Tibial nerve (tissue), 4 donors: ENCODE data around the gene NOCT. TPM values are rescaled to one million over a fixed set of nuclear protein-coding genes. Genes with fewer than 3 reads are reported as not detected.

Source experiments
- DNase-seq, 2 donors: peaks; one replicate each; pipeline ENCODE4 v3.0.0-alpha.2; 2019; ENCODE audit warnings: low spot score in 2 of 2
- H3K27ac ChIP-seq, 4 donors: fragments of 200-600 bp; sonication (generic) in 3 of 4; one replicate each; pipeline ENCODE4 v1.5.1; 2017 to 2019; ENCODE audit warnings: mild to moderate bottlenecking in 1 of 4
- H3K27me3 ChIP-seq, 2 donors: fragments of 200-600 bp; sonication (generic) in 1 of 2; one replicate each; pipeline versions ENCODE4 v1.5.1 to v1.6.0; 2017 to 2019
- H3K36me3 ChIP-seq, 3 donors: fragments of 200-600 bp; sonication (generic); one replicate each; pipeline ENCODE4 v1.5.1; 2018 to 2019
- H3K4me1 ChIP-seq, 4 donors: fragments of 200-600 bp; sonication (generic) in 3 of 4; one replicate each; pipeline ENCODE4 v1.5.1; 2017 to 2019
- H3K4me3 ChIP-seq, 4 donors: fragments of 200-600 bp; sonication (generic) in 3 of 4; one replicate each; pipeline ENCODE4 v1.5.1; 2017 to 2019; ENCODE audit warnings: mild to moderate bottlenecking in 1 of 4, moderate library complexity in 1 of 4
- H3K9me3 ChIP-seq, 4 donors: fragments of 200-600 bp; sonication (generic) in 3 of 4; one replicate each; pipeline ENCODE4 v1.5.1; 2017 to 2019
- CTCF ChIP-seq, 5 experiments: fragments of 200-600 bp in 3 of 5; fragments of 450-650 bp in 2 of 5; sonication (generic) in 3 of 5; IDR thresholded peaks; one replicate each; pipeline ENCODE4 v1.5.1; 2016 to 2019; ENCODE audit warnings: antibody characterized with exemption in 5 of 5, mild to moderate bottlenecking in 3 of 5, moderate library complexity in 2 of 5
- EP300 ChIP-seq, 2 donors: sonication (generic); formaldehyde crosslinking; IDR thresholded peaks; one replicate each; pipeline ENCODE4 v1.6.1; 2017; ENCODE audit warnings: antibody characterized with exemption in 2 of 2, mild to moderate bottlenecking in 1 of 2
- POLR2A ChIP-seq, 2 donors: fragments of 450-650 bp; IDR thresholded peaks; one replicate each; pipeline ENCODE4 v1.6.1; 2017; ENCODE audit warnings: antibody characterized with exemption in 2 of 2, mild to moderate bottlenecking in 2 of 2, moderate library complexity in 2 of 2
- WGBS, 2 donors: methylation state at CpG; one replicate each; pipeline ENCODE4 v1.1.5; 2018; 5-methylcytosine and 5-hydroxymethylcytosine counted together
- total RNA-seq, 4 donors: library from RNA; depleted of rRNA; stranded (reverse); fragments of >200 nt; gene quantifications; one replicate each; pipeline ENCODE4 v1.1.0, GENCODE V29; 2016

The NOCT gene
- total RNA-seq, 4 donors from 2014 or later = 1.4 to 5.4 (median 3.4) TPM

GRCh38 chr4:139030614-139031235 lies 15.1 kb downstream of the NOCT start:
- no peak overlapping the region for H3K4me3 ChIP-seq
- peak; percentile 59 to 92 for DNase-seq
- no peak overlapping the region for H3K27ac ChIP-seq
- TF ChIP-seq POLR2A (IDR thresholded peaks at IDR 0.05) (no peak), CTCF (IDR thresholded peaks at IDR 0.05) (peak; percentile 60 to 87 (median 80)), EP300 (IDR thresholded peaks at IDR 0.05) (peak in 1 of 2 donors; percentile 34)
- H3K36me3 ChIP-seq = peaks cover 0 to 10% (median 0%) of the 10 kb centered on the region in 3 donors
- H3K27me3 ChIP-seq = no peaks in the 10 kb centered on the region
- peaks cover 0 to 6% (median 0%) of the 10 kb centered on the region in 4 donors for H3K4me1 ChIP-seq
- H3K9me3 ChIP-seq = no peaks in the 10 kb centered on the region
- 43 to 47% methylated on average over 14 of the region's 14 CpGs for WGBS, 2 donors

- whole genome bisulfite sequencing, 2 donors = 77 to 79% methylated on average over 5 of the region's 5 CpGs
- H3K36me3 ChIP-seq = peaks cover 0 to 23% (median 0%) of the 10 kb centered on the region in 3 donors
- no peak for TF ChIP-seq CTCF (IDR thresholded peaks at IDR 0.05)
- DNase-seq = no peak
- no peak overlapping the region for H3K27ac ChIP-seq
- H3K27me3 ChIP-seq = no peaks in the 10 kb centered on the region
- H3K9me3 ChIP-seq = peaks cover 0 to 4% (median 0%) of the 10 kb centered on the region in 4 donors
- H3K4me3 ChIP-seq = no peak overlapping the region
- H3K4me1 ChIP-seq = peaks cover 0 to 5% (median 0%) of the 10 kb centered on the region in 4 donors
These were observed 20.1 kb downstream of the NOCT start for GRCh38 chr4:139035650-139036049.

- WGBS, 2 donors = 74 to 89% methylated on average over 2 of the region's 2 CpGs
- peaks cover 0 to 4% (median 0%) of the 10 kb centered on the region in 4 donors for H3K9me3 ChIP-seq
These were observed 21.3 kb downstream of the NOCT start for GRCh38 chr4:139036885-139037284.

GRCh38 chr4:139038874-139039443 lies 23.4 kb downstream of the NOCT start:
- WGBS, 2 donors = 85 to 86% methylated on average over 1 of the region's 1 CpG
- H3K27ac ChIP-seq = no peak overlapping the region
- H3K4me3 ChIP-seq = no peak overlapping the region
- peaks cover 0 to 4% (median 0%) of the 10 kb centered on the region in 4 donors for H3K9me3 ChIP-seq
- no peak for DNase-seq
- TF ChIP-seq POLR2A (IDR thresholded peaks at IDR 0.05) = no peak
- no peak for TF ChIP-seq EP300 (IDR thresholded peaks at IDR 0.05)
- no peak for TF ChIP-seq CTCF (IDR thresholded peaks at IDR 0.05)
- no peaks in the 10 kb centered on the region for H3K27me3 ChIP-seq
- peaks cover 0 to 23% (median 0%) of the 10 kb centered on the region in 3 donors for H3K36me3 ChIP-seq
- H3K4me1 ChIP-seq = peaks cover 0 to 16% (median 0%) of the 10 kb centered on the region in 4 donors

More at GRCh38 chr4:139036885-139037284, 21.3 kb downstream of the NOCT start:
- Histone ChIP-seq H3K4me1 (no peaks in the 10 kb centered on the region), H3K36me3 (peaks cover 0 to 23% (median 0%) of the 10 kb centered on the region in 3 donors), H3K27ac (no peak overlapping the region), H3K4me3 (no peak overlapping the region), H3K27me3 (no peaks in the 10 kb centered on the region)
- DNase-seq = no peak
- TF ChIP-seq CTCF (IDR thresholded peaks at IDR 0.05) (no peak), EP300 (IDR thresholded peaks at IDR 0.05) (no peak), POLR2A (IDR thresholded peaks at IDR 0.05) (no peak)

- WGBS, 2 donors = 58 to 65% methylated on average over 10 of the region's 10 CpGs
- Histone ChIP-seq H3K9me3 (peaks cover 0 to 4% (median 0%) of the 10 kb centered on the region in 4 donors), H3K27ac (peak overlapping the region in 2 of 4 donors; percentile 2 to 11), H3K4me3 (no peak overlapping the region), H3K36me3 (peaks cover 0 to 29% (median 2%) of the 10 kb centered on the region in 3 donors), H3K4me1 (peaks cover 0 to 24% (median 0%) of the 10 kb centered on the region in 4 donors), H3K27me3 (no peaks in the 10 kb centered on the region)
- DNase-seq = peak in 1 of 2 donors; percentile 16
- no peak for TF ChIP-seq CTCF (IDR thresholded peaks at IDR 0.05)
- TF ChIP-seq POLR2A (IDR thresholded peaks at IDR 0.05) = no peak
- TF ChIP-seq EP300 (IDR thresholded peaks at IDR 0.05) = no peak
These were observed 27.4 kb downstream of the NOCT start for GRCh38 chr4:139042981-139043460.
